ENCODE measurements around the gene KIAA0930. TPM values are rescaled to one million over a fixed set of nuclear protein-coding genes. Genes with fewer than 3 reads are reported as not detected.

Gene KIAA0930
- total and polyA plus RNA-seq, 2 of the 4 experiments (the other 2 are of a cell fraction) = 25.3 to 34.1 TPM

- no peak for ATAC-seq (ENCODE audit: low read depth)
- in situ Hi-C loops (cut with MboI; ENCODE audit: low sequenced_read_pairs) (no loop called here), intact Hi-C loops (cut with micrococcal nuclease) (no loop called here), dilution Hi-C loops (cut with HindIII; ENCODE audit: low sequenced_read_pairs, unreplicated experiment) (no loop called here)
- no peak overlapping the region for H3K4me3 ChIP-seq (ENCODE audit: insufficient read depth, low read depth, low read length)
- H4K5ac ChIP-seq (ENCODE audit: low read depth, low read length) = no peak overlapping the region
- H3K14ac ChIP-seq (replicated peaks; ENCODE audit: low read depth, low read length) = no peak overlapping the region
- H4K91ac ChIP-seq (ENCODE audit: insufficient read depth, low read depth, low read length) = no peak overlapping the region
- H2AK9ac ChIP-seq (replicated peaks; ENCODE audit: low read depth, low read length, poor library complexity) = no peak overlapping the region
- no peak overlapping the region for H3K9ac ChIP-seq (ENCODE audit: low read depth, low read length)
- H2AK5ac ChIP-seq (ENCODE audit: low read depth, low read length) = no peak overlapping the region
- no peak overlapping the region for H3K27ac ChIP-seq (ENCODE audit: insufficient read depth, low read length)
- H3K4ac ChIP-seq (ENCODE audit: low read depth, low read length) = no peak overlapping the region
- peaks cover 23% of the 10 kb centered on the region for H3K36me3 ChIP-seq (ENCODE audit: control insufficient read depth, insufficient read depth, low read length)
- H2BK15ac ChIP-seq (ENCODE audit: low read depth, low read length) = no peak overlapping the region
- no peaks in the 10 kb centered on the region for H3K9me1 ChIP-seq (ENCODE audit: insufficient read depth, low read length)
- WGBS, 2 experiments (ENCODE audit: extremely low coverage in 2 of 2, insufficient read length in 1 of 2) = 100% methylated on average over 1 of the region's 4 CpGs; no CpG with 5 or more reads in 1 of the 2 experiments
- H3K79me1 ChIP-seq (ENCODE audit: low read depth in 1 of 2, low read length in 2 of 2) = peaks cover 8 to 25% of the 10 kb centered on the region in 2 experiments
- H3K4me2 ChIP-seq (ENCODE audit: low read depth, low read length) = no peak overlapping the region
- no peak overlapping the region for H2BK120ac ChIP-seq (ENCODE audit: low read depth, low read length)
- H2AFZ ChIP-seq (replicated peaks; ENCODE audit: low read length, poor library complexity) = no peak overlapping the region
- H3K4me1 ChIP-seq (ENCODE audit: control insufficient read depth, insufficient read depth, low read length) = peaks cover 3% of the 10 kb centered on the region; the same call in 1 of the 2 replicates
- peaks cover 9% of the 10 kb centered on the region for H4K20me1 ChIP-seq (ENCODE audit: insufficient read depth, low read length)
- no peak overlapping the region for H3K18ac ChIP-seq (ENCODE audit: low read depth, low read length)
- BruUV-seq (replicated peaks) = no TSS peak
- no peak overlapping the region for H3K56ac ChIP-seq (ENCODE audit: extremely low read depth, insufficient read depth, low read length)
- no peak for TF ChIP-seq NFE2L2 (IDR thresholded peaks at IDR 0.05; ENCODE audit: low read depth, low read length)
- TF ChIP-seq CEBPB (IDR thresholded peaks at IDR 0.05; ENCODE audit: low read depth, low read length) = no peak
- TF ChIP-seq MAZ (IDR thresholded peaks at IDR 0.05; ENCODE audit: borderline replicate concordance, low read depth, low read length) = no peak
- no peak for TF ChIP-seq BHLHE40 (IDR thresholded peaks at IDR 0.05; ENCODE audit: low read depth, low read length)
- no peak for TF ChIP-seq CTCF (conservative IDR thresholded peaks at IDR 0.05; ENCODE audit: low read depth, low read length)
- no peak for TF ChIP-seq POLR2A (IDR thresholded peaks at IDR 0.05; ENCODE audit: low read depth, low read length)
- TF ChIP-seq, protein P1, sequence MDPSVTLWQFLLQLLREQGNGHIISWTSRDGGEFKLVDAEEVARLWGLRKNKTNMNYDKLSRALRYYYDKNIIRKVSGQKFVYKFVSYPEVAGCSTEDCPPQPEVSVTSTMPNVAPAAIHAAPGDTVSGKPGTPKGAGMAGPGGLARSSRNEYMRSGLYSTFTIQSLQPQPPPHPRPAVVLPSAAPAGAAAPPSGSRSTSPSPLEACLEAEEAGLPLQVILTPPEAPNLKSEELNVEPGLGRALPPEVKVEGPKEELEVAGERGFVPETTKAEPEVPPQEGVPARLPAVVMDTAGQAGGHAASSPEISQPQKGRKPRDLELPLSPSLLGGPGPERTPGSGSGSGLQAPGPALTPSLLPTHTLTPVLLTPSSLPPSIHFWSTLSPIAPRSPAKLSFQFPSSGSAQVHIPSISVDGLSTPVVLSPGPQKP (IDR thresholded peaks at IDR 0.05; ENCODE audit: borderline replicate concordance, low read depth, low read length) = no peak
- no peak for TF ChIP-seq RFX5 (IDR thresholded peaks at IDR 0.05; ENCODE audit: low read depth, low read length)
- TF ChIP-seq RCOR1 (IDR thresholded peaks at IDR 0.05; ENCODE audit: insufficient replicate concordance, low read length) = no peak
- TF ChIP-seq MAFK (IDR thresholded peaks at IDR 0.05; ENCODE audit: low read depth, low read length) = no peak
- H3K23ac ChIP-seq (ENCODE audit: low read depth, low read length) = no peak overlapping the region
- no peaks in the 10 kb centered on the region for H3K9me3 ChIP-seq (ENCODE audit: control insufficient read depth, insufficient read depth, low read length)
- ChIA-PET CTCF (no interaction called here), POLR2A (ENCODE audit: unreplicated experiment) (no interaction called here)
- DNase-seq = no peak
- no peak overlapping the region for H4K8ac ChIP-seq (ENCODE audit: low read depth in 2 of 2, low read length in 2 of 2)
- no peak overlapping the region for H2BK20ac ChIP-seq (ENCODE audit: low read depth, low read length)
- no peak overlapping the region for H2BK5ac ChIP-seq (ENCODE audit: low read depth, low read length, poor library complexity, severe bottlenecking)
- H3K27me3 ChIP-seq (ENCODE audit: control insufficient read depth, insufficient read depth, low read length) = no peaks in the 10 kb centered on the region
Observed at GRCh38 chr22:45187891-45188290, 52.8 kb downstream of the KIAA0930 start.
